Kidney (tissue), 14 donors: ENCODE results near the gene PLAU. TPM values are rescaled to one million over a fixed set of nuclear protein-coding genes. Genes with fewer than 3 reads are reported as not detected.
A peak's percentile ranks its signal among the peaks of the same experiment; 100 is the strongest.

ENCODE experiments used
- DNase-seq, 5 donors: peaks; one replicate each; pipeline ENCODE4 v3.0.0-alpha.2; 2013 to 2020
- FAIRE-seq: peaks from 2 replicates; lab custom pipeline; 2012; peaks lifted over from hg19 to GRCh38; lab: Jason Lieb, UNC
- H3K27ac ChIP-seq, 2 donors: one replicate each; pipeline ENCODE4 v1.7.0; 2013; ENCODE audit warnings: low read depth in 2 of 2, low read length in 2 of 2, inconsistent platforms in 1 of 2
- H3K27me3 ChIP-seq: one replicate; pipeline ENCODE4 v1.7.1; 2013; ENCODE audit warnings: low read length, inconsistent platforms; ENCODE audit not compliant: control insufficient read depth, insufficient read depth
- H3K36me3 ChIP-seq, 3 donors: one replicate each; pipeline versions ENCODE4 v1.7.0 to v1.7.1; 2013; ENCODE audit warnings: low read length in 3 of 3, control low read depth in 1 of 3, inconsistent platforms in 1 of 3; ENCODE audit not compliant: insufficient read depth in 3 of 3, control insufficient read depth in 2 of 3
- H3K4me1 ChIP-seq, 3 donors: one replicate each; pipeline versions ENCODE4 v1.7.0 to v1.7.1; 2013; ENCODE audit warnings: low read length in 3 of 3, inconsistent platforms in 1 of 3, low read depth in 1 of 3; ENCODE audit not compliant: control insufficient read depth in 2 of 3, insufficient read depth in 2 of 3
- H3K4me3 ChIP-seq, 3 donors: one replicate each; pipeline versions ENCODE4 v1.7.0 to v1.8.1; 2013; ENCODE audit warnings: low read length in 3 of 3, control low read depth in 1 of 3, inconsistent platforms in 1 of 3
- H3K9ac ChIP-seq, 3 donors: one replicate each; pipeline versions ENCODE4 v1.7.0 to v1.7.1; 2013; ENCODE audit warnings: low read length in 3 of 3, control low read depth in 1 of 3, inconsistent platforms in 1 of 3
- H3K9me3 ChIP-seq, 3 donors: one replicate each; pipeline versions ENCODE4 v1.7.0 to v1.7.1; 2013; ENCODE audit warnings: low read length in 3 of 3, control low read depth in 1 of 3, inconsistent platforms in 1 of 3; ENCODE audit not compliant: control insufficient read depth in 2 of 3, insufficient read depth in 1 of 3
- intact Hi-C: fragments of 100-400 bp; cut with DNase I; formaldehyde crosslinking; loops from one replicate; pipeline ENCODE4 v1.11.1; 2022
- polyA plus RNA-seq: library from polyadenylated mRNA; stranded (reverse); fragments of 350-450 nt; fragmentation: Illumina TruSeq; extraction: RNeasy Lipid Tissue Mini Kit (QIAGEN cat#74804); gene quantifications from one replicate; pipeline ENCODE4 v1.2.3, GENCODE V29; 2014; ENCODE audit warnings: low read depth, low replicate concordance; ENCODE audit not compliant: insufficient read depth
- total RNA-seq: library from RNA; stranded (reverse); fragmentation: NEBNext Ultra II Directional; extraction: Animal tissue kit (Norgen Biotek cat#: 25700); gene quantifications from one replicate; pipeline ENCODE4 v1.2.1, GENCODE V29; 2021
- TF ChIP-seq, protein P1 (sequence below): IDR thresholded peaks from 3 replicates; pipeline ENCODE4 v1.5.1; 2012; ENCODE audit warnings: mild to moderate bottlenecking, moderate library complexity, borderline replicate concordance; ENCODE audit not compliant: insufficient read depth; ENCODE audit errors: extremely low read depth
- donor health status: control.
- donor health status: control.
- donor health status: control.
- donor health status: control.
- donor health status: control.
- donor health status: DM: yes; HTN: yes; CAD: no.
- donor health status: Normal renal cell carcinoma (clear cell type).

Gene PLAU
- total and polyA plus RNA-seq, 2 donors from 2014 or later: 40.8 to 82.5 TPM

- FAIRE-seq: no peak
- peaks cover 0 to 14% (median 12%) of the 10 kb centered on the region in 3 donors for H3K4me1 ChIP-seq
- H3K4me3 ChIP-seq: no peak overlapping the region
- intact Hi-C loops: no loop called here
- DNase-seq: no peak
- peak overlapping the region in 1 of 2 donors; percentile 9 for H3K27ac ChIP-seq
- H3K9ac ChIP-seq: no peak overlapping the region
- peaks cover 0 to 16% (median 2%) of the 10 kb centered on the region in 3 donors for H3K36me3 ChIP-seq
- TF ChIP-seq, protein P1, sequence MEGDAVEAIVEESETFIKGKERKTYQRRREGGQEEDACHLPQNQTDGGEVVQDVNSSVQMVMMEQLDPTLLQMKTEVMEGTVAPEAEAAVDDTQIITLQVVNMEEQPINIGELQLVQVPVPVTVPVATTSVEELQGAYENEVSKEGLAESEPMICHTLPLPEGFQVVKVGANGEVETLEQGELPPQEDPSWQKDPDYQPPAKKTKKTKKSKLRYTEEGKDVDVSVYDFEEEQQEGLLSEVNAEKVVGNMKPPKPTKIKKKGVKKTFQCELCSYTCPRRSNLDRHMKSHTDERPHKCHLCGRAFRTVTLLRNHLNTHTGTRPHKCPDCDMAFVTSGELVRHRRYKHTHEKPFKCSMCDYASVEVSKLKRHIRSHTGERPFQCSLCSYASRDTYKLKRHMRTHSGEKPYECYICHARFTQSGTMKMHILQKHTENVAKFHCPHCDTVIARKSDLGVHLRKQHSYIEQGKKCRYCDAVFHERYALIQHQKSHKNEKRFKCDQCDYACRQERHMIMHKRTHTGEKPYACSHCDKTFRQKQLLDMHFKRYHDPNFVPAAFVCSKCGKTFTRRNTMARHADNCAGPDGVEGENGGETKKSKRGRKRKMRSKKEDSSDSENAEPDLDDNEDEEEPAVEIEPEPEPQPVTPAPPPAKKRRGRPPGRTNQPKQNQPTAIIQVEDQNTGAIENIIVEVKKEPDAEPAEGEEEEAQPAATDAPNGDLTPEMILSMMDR: no peak
- no peaks in the 10 kb centered on the region for H3K27me3 ChIP-seq
- no peaks in the 10 kb centered on the region for H3K9me3 ChIP-seq
Measured at GRCh38 chr10:73866621-73867020, 44.3 kb upstream of the PLAU start.

DNA sequence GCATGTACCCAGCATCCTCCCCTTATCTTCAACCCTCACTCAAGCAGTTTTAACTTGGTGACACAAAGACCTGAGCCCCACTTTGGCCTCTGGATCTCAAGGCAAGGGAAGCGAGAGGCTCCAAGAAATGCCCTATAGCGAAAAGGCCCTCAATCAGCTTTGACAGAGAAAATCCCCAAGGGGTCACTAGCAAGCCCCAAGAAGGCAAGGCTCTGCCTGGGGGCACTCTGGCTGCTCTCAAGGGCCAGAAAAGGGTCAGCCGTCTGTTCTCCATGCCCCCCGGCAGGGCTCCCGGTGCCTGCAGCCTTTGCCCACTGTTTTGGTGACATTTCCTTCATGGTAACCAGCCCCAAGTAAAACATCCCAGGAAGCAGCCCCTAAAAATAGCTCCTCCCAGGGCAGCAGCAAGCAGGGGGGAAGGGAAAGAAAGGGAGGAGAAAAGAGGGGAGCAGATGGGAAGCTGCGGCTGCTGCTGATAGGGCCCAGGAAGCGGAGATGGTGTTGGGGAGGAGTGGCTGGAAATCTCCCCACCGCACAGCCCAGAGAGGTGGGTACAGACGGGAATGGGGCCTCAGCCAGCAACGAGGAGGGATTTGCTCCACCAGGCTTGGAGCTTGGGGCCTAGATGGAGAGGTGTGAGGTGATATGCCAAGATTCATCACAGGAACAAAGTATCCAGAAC lies 43.7 kb upstream of the PLAU start:
- TF ChIP-seq, protein P1: no peak
- intact Hi-C loops: no loop called here
- no peak overlapping the region for H3K4me3 ChIP-seq
- no peak overlapping the region for H3K9ac ChIP-seq
- no peak for DNase-seq
- no peak overlapping the region for H3K27ac ChIP-seq
- no peaks in the 10 kb centered on the region for H3K27me3 ChIP-seq
- no peak for FAIRE-seq
- H3K36me3 ChIP-seq: peaks cover 0 to 16% (median 2%) of the 10 kb centered on the region in 3 donors
- H3K9me3 ChIP-seq: no peaks in the 10 kb centered on the region
- peaks cover 0 to 18% (median 12%) of the 10 kb centered on the region in 3 donors for H3K4me1 ChIP-seq

DNA sequence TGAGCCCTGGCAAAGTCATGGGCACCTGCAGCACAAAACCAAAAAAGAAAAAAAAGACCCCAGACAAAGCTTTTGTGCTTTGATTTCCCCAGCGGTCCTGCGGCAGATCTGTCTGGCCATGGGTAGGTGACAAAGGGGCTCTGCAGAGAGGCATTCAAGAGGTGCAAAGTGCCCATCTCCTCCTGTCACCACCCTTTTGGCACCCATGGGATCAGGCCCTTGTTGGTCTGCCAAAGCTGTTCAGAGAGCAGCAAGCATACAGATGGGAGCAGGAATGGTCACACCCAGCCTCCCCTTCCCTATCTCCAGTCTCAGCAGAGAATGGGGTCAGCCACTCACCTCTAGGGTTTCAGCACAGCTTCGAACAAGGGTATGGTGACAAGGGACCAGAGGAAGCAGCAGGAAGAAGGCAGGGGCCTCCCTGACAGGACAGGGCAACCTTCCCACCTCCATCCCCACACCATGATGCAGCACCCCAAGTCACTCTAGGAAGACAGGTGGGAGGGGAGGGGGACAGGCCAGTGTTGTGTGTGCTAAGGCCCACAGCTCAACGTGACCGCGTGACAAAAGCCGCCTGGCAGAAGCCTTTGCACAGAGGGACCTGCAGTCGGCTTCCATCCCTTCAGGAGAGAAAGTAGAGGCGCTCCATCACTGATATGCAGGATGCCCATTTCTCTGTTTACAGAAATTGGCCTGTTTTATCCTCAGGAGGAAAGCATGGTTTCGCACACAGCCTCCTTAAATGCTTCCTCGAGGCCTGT lies 42.9 kb upstream of the PLAU start:
- Histone ChIP-seq H3K9me3 (no peaks in the 10 kb centered on the region), H3K27ac (no peak overlapping the region), H3K4me1 (peaks cover 0 to 20% (median 12%) of the 10 kb centered on the region in 3 donors), H3K36me3 (peaks cover 0 to 16% (median 2%) of the 10 kb centered on the region in 3 donors), H3K9ac (no peak overlapping the region), H3K27me3 (no peaks in the 10 kb centered on the region), H3K4me3 (no peak overlapping the region)
- intact Hi-C loops: no loop called here
- TF ChIP-seq, protein P1: no peak
- DNase-seq (no peak), FAIRE-seq (no peak)
